HG02852 (cell line): Measurements from ENCODE around the gene KCNN1.
"Not testable (repeated sequence)": the region's sequence is repeated elsewhere in the genome, so short reads cannot be mapped to it uniquely, and the experiment has no call there.

Experiments
- ATAC-seq: cut with Tn5 transposase; IDR thresholded peaks from one replicate; pipeline ENCODE4 v1.9.1; 2021; ENCODE audit warnings: mild to moderate bottlenecking, moderate library complexity; ENCODE audit not compliant: unreplicated experiment

The KCNN1 gene

DNA sequence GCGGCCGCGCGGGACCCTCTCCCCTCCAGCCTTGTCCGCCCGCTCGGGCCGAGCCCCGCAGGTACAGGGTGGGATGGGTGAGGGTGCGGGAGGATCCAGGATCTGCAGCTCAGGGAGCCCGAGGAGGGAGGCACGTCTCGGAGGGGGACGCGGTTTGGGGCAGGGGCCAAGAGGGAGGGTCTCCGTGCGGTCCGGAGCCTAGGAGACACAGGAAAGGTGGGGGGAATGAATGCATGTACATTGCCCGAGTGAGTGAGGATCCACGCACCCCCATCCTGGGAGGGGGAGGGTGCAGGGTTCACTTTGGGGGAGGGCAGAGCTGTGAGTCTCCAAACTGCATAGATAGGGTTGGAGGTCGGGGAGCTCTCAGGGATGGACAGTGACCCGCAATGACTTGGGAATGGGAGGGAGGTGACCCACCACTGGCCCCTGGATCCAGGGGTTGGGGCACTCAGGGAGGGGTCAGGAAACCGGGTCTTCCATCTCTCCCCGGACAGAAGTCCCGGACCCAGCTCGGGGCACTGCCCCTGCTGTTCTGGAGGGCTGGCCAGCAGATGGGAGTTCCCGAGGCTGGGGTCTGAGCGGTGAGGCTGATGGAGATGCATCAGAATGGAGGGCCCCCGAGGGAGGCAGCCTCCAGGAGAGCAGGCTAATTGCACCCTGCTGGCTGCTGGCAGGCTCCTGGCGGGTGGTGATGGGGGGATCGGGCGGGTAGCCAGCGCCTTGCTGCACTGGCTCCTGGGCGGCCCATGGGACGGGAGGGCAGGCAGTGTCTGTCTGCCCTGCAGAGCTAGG is 547 bp downstream of the KCNN1 start:
- ATAC-seq, result no peak

DNA sequence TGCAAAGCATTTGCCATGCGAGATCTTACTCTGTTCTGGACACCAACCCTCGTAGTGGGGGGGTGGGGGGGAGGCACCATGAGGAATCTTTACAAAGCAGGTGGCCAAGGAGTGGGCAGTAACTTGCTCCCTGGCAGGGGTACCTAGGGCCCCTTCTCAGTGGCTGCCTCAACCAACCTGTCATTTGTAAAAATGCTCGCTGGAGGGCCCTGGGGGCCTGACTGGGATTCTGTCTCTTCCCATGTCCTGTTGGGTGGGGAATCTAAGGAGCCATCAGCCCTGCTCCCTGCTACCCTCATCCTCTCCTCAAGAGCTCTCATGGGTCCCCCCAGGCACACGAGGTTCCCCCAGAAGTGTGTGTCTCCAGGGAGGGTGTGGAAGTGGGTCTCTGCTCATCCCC is 1.5 kb downstream of the KCNN1 start:
- no peak for ATAC-seq

DNA sequence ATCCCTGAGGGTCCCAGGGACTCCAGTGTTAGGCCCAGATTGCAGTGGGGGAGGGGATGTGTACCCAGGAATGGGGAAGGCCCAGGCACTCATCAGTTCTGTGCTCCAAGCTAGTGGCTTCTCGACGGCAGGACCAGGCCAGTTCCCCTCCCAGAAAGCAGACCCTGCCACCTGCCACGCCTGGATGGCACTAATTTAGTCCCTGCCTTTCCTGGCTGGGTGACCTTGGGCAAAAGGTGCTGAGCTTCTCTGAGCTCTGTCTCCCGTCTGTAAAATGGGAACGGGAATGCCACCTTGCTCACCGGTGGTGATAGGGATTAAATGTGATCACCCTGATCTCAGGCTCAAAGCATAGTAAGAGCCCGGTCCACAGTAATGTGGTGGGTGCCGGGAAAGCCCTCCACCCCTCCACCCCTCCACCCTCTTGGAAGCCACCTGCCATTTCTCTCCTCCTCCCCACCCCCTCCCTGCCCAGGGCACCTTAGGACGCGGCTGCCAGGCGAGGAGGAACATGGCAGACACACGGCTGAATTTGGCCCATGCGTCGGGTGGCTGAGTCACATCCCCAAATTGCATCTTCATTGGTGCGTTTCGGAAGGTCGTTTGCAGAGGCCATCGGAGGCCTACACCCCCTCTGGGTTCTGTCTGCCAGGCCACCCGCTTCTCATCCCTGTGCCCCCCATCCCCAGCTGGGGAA is 2.3 kb downstream of the KCNN1 start:
- no peak for ATAC-seq

DNA sequence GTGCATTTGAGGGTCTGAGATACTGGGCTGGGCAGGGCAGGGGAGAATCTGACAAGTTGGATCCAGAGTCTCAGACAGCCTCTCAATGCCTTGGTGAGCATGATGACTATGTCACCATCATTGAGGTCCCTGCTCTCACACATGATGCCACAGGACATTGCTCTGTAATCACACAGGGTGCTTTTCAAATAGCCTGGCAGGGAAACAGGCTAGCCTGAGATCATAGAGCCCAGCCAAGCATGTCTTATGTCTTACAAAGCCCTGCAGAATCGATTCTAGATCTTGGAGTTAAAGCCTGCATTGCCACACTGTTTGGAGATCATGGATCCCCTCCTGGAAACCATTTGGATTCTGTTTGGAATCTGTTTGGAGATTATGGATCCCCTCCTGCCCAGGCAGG is 5.3 kb downstream of the KCNN1 start:
- no peak for ATAC-seq

DNA sequence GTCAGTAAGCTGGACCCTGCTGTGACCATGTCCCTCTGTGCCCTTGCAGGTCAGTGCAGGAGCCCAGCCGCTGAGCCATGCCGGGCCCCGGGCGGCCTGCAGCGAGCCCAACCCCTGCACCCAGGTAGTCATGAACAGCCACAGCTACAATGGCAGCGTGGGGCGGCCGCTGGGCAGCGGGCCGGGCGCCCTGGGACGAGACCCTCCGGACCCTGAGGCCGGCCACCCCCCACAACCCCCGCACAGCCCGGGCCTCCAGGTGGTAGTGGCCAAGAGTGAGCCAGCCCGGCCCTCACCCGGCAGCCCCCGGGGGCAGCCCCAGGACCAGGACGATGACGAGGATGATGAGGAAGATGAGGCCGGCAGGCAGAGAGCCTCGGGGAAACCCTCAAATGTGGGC is 6.9 kb downstream of the KCNN1 start:
- ATAC-seq, result no peak

DNA sequence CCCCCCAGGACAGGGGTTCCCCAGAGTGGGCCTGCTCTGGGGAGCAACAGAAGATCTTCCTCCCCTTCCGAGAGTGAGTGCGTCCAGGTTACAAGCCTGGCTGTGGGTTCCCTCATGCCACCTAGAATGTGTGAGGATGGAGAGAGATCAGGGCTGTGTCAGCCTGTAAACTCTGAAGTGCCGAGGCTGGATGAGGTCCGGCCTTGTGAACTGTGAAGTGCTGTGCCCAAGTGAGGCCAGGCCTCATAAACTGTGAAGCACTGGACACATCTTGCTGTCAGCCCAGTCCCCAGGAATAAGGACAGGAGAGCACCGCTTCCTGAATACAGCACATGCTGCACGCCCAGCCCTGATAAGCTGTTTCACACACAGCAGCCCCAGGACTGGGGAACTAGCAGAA is 7.6 kb downstream of the KCNN1 start:
- ATAC-seq, result no peak

DNA sequence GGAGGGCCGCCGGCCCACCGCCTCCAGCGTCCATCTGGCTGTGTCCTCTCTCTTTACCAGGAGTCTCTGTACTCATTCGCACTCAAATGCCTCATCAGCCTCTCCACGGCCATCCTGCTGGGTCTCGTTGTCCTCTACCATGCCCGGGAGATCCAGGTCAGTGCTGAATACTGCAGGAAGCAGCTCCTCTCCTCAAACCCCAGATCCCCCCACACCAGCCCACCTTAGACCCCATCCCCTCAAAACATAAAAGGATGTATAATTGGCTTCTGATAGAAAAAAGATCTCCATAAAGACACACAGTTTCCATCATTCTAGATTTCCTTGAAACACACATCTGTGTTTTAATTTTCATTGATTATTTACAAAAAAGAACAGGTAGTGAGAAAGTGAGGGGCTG is 8.1 kb downstream of the KCNN1 start:
- no peak for ATAC-seq

DNA sequence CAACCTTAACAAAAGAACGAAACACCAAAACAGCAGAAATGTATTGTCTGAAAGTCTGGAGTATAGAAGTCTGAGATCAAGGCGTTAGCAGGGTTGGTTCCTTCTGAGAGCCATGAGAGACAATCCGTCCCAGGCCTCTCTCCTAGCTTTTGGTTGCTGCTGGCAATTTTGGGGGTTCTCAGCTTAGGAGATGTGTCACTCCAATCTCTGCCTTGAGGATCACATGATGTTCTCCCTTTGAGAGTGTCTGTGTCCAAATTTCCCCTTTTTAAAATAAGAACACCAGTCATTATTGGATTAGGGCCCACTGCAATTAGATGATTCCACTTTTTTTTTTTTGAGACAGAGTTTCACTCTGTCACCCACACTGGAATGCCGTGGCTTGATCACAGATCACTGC is 10.1 kb downstream of the KCNN1 start:
- ATAC-seq, result no peak

DNA sequence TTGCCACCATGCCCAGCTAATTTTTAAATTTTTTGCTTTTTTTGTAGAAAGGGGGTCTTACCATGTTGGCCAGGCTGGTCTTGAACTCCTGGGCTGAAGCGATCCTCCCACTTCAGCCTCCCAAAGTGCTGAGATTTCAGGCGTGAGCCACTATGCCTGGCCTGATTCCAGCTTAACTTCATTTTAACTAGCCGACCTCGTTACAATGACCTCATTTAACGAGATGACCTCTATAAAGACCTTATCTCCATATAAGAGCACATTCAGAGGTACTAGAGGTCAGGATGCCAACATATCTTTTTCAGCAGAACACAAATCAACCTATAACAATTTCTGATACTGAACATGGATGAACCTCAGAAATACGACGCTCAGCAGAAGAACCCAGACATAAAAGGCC is 10.6 kb downstream of the KCNN1 start:
- ATAC-seq, result no peak

DNA sequence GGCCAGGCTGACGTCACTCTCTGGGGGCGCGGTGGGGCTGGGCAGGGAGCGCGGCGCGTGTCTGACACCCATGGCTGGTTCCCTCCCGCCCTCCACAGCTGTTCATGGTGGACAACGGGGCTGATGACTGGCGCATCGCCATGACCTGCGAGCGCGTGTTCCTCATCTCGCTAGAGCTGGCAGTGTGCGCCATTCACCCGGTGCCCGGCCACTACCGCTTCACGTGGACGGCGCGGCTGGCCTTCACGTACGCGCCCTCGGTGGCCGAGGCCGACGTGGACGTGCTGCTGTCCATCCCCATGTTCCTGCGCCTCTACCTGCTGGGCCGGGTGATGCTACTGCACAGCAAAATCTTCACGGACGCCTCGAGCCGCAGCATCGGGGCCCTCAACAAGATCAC is 14.7 kb downstream of the KCNN1 start:
- ATAC-seq, result no peak

DNA sequence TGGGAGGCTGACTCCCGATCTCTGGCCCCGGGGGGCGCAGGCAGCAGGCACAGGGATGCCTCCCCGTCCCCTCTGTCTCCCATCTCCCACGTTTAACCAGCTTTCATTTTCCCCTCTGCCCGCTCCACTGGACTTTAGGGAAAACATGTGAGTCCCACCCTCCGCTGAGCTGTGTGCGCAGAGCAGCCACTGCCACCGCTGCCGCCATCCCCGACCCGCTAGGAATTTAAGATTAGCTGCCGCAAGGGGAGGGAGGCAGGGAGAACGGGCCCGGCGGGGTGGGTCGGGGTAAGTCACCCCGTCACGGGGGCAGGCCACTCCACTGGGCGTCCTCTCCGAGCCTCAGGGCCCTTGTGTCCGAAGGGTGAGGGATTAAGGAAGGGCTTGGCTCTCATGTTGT is 15.5 kb downstream of the KCNN1 start:
- ATAC-seq, result no peak

DNA sequence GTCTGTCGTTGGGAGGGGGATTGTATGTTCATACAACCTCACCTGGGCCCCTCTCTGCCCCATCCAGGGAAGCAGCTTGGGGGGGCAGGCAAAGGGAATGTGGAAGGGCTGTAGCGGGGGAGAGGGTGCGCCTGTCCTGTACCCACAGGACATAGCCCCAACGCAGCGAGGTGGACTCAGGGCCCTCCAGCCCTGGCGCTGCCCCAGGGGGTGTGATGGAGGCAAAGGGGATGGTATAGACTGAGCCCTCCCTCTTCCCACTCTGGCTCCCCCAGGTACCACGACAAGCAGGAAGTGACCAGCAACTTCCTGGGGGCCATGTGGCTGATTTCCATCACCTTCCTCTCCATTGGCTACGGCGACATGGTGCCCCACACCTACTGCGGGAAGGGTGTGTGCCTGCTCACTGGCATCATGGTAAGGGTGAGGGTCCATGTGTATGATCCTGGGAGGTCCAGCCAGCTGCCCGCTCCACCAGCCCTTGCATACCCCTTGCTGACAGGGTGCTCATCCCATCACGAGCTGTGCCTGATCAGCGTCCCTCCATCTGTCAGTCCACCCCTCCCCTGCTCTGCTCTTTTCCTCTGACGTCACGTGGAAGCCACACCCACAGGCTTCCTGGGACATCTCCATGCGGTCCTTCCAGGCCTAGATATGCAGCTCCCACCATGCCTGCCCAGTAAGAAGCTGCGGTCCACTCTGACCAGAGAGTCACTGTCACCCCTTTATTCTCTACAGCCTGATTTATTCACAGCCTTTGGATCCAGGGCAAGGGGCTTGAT is 18.3 kb downstream of the KCNN1 start:
- ATAC-seq, result no peak

DNA sequence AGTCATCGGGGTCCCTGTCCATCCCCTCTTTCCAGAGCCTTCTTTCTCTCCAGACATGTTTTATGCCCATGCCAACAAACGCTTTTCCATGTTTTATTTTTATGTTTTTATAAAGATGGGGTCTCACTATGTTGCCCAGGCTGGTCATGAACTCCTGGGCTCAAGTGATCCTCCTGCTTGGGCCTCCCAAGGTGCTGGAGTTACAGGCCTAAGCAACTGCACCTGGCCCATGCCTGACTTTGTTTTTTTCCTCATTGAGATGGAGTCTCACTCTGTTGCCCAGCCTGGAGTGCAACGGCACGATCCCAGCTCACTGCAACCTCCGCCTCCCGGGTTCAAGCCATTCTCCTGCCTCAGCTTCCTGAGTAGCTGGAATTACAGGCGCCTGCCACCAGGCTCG is 19.7 kb downstream of the KCNN1 start:
- not testable (repeated sequence) for ATAC-seq

DNA sequence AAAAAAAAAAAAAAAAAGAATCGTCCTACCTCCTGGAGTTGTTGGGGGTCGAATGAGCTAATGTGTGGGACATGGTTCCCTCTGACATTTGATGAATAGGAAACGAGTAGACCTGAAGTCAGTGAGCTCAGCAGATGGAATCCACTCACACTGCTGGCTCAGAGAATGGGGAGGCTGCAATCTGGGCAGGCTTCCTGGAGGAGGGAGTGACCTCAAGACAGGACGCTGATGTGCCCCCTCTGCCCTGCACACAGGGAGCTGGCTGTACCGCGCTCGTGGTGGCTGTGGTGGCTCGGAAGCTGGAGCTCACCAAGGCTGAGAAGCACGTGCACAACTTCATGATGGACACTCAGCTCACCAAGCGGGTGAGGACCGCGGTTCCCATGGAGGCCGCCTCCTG is 21.3 kb downstream of the KCNN1 start:
- ATAC-seq, result no peak

DNA sequence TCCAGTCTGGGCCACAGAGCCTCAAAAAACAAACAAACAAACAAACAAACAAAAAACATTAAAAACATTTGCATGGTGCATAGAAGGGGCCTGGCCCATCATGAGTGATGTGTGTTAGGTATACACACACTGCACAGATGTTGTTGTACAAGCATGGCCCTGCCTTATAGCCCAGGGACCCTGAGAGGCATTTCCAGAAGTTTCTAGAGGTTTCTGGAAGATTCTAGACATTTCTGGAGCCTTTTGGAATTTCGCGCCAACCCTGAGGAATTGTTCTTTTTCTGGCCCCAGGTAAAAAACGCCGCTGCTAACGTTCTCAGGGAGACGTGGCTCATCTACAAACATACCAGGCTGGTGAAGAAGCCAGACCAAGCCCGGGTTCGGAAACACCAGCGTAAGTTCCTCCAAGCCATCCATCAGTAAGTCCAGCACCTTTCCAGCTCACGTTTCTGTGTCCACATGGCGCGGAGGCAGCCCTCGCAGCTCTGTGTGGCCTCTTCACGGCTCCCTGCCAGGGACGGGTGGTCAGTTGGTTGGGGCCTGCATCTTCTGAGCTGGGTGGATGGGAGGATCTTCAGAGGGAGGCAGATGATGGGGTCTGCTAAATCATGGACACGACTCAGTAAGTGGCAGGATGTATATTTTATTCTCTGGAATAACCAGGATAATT is 22.7 kb downstream of the KCNN1 start:
- no peak for ATAC-seq

DNA sequence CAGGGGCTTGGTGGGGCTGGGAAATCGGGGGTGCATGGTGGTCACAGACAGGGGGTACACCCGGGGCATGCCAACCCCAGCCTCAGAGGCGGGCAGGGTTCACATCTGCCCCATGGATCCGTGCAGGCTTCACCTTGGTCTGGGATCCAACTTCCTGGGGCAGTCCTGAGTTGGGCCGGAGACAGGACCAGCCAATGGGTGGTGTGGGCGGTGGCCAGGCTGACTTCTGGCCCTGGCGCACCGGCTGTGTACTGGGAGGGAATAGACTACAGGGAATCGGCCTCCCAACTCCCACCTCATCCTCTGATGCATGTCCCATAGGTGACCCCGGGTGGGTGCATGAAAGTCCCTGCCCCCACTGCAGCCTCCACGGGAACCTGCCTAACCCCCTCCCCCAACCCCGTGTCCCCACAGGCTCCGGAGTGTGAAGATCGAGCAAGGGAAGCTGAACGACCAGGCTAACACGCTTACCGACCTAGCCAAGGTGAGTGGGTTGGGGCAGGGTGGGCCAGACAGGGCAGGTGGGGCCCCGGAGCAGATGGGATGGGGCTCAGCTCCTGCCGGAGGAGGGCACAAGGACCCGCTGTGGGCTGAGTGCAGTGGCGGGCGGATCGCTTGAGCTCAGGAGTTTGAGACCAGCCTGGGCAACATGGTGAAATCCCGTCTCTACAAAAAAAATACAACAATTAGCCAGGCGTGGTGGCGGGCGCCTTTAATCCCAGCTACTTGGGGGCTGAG is 26.3 kb downstream of the KCNN1 start:
- no peak for ATAC-seq

DNA sequence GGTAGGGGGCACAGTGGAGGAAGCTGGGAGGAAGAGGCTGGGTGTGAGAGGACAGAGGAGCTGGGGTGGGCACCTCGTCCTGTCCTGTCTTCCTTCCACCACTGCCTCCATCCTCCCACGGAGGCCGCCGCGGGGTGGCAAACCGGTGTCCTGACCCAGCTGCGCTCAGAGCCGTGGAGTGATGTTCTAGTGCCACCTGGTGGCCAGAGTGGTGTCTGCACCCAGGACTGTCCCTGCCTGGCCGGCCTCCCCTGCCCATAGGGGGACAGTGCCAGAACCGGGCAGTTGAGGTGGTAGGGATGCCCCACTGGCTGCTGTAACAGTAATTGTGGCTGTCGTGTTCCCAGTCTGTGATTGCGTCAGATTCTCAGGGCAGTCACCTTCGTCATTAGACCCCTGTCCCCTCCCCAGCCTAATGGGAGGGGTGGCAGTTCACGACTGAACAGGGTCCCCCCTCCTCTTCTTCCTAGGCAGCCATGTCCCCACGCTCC is 30.0 kb downstream of the KCNN1 start:
- no peak for ATAC-seq

DNA sequence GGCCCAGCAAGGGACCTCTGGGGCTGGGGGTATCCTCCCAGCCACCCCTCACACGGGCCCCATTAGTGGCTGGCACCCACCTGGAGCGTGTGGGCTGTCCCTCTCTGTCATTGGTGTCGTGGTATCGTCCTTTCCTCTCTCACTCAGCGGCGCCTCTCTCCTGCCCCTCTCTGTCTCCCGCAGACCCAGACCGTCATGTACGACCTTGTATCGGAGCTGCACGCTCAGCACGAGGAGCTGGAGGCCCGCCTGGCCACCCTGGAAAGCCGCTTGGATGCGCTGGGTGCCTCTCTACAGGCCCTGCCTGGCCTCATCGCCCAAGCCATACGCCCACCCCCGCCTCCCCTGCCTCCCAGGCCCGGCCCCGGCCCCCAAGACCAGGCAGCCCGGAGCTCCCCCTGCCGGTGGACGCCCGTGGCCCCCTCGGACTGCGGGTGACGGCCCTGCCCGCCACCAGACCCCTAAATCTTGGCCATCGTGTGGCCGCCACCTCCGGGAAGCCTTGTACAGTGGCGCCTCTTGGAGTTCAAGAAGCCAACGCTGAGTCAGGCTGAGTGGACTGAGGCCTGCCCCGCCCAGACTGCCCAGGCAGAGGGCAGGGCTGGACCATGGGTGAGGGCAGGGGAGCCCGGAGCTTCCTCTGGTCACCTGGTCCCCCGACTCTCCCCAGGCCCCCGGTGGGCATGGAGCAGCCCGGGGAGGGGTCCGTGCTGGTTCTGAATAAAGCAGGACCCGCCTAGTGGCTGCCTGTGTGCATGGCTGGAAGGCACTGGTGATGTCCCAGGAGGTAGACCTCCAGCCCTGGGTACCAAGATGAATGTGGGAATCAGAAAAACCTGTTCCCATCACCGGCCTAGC is 31.3 kb downstream of the KCNN1 start:
- ATAC-seq, result no peak

DNA sequence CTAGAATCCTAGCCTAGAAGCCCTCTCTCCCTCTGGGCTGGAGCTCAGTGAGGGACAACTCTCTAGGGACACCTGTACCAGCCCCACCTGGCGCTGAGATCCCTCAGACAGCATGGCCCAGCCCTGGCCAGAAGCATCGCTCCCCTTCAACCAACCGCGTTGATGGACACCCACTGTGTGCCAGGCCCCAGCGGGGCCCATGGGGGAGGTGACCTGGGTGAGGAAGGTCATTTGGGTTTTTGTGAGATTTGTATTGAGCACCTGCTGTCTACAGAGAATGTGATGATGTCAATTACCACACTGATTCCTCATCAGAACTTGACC is 31.9 kb downstream of the KCNN1 start:
- ATAC-seq, result no peak
